GM12878 (cell line): ENCODE results near the gene NOVA2. TPM values are rescaled to one million over a fixed set of nuclear protein-coding genes. Genes with fewer than 3 reads are reported as not detected.
A peak's percentile ranks its signal among the peaks of the same experiment; 100 is the strongest.

ENCODE experiments used
- ATAC-seq: fragments of 200-7000 bp; cut with Tn5 transposase; 3 replicates; pipeline ENCODE4 v1.9.1; 2020; ENCODE audit warnings: mild to moderate bottlenecking, moderate library complexity
- BruUV-seq: library from RNA; stranded (reverse); fragments of 400-500 nt; replicated peaks from 2 replicates; lab custom pipeline; 2021; lab: Mats Ljungman, UMichigan
- CTCF ChIA-PET: fragments of 300-600 bp; sonication (Branson Sonifier 250); formaldehyde crosslinking; extraction: SDS; loops from one replicate; lab custom pipeline; 2021; ENCODE audit warnings: inconsistent platforms; lab: Yijun Ruan, JAX
- POLR2A ChIA-PET: fragments of 350-600 bp; formaldehyde crosslinking; extraction: SDS; loops from one replicate; lab custom pipeline; 2021; ENCODE audit warnings: inconsistent platforms; lab: Charles Lee
- RAD21 ChIA-PET: fragments of 300-600 bp; sonication (Branson Sonifier 250); formaldehyde crosslinking; loops from one replicate; lab custom pipeline; 2023; ENCODE audit warnings: antibody characterized with exemption; ENCODE audit not compliant: unreplicated experiment; lab: Charles Lee
- SMC1A ChIA-PET: fragments of 300-600 bp; sonication (Branson Sonifier 250); formaldehyde crosslinking; loops from one replicate; lab custom pipeline; 2023; ENCODE audit not compliant: unreplicated experiment, uncharacterized antibody; lab: Charles Lee
- DNase-seq: peaks from one replicate; pipeline ENCODE4 v3.0.0-alpha.2; 2011; ENCODE audit warnings: low read depth, low spot score
- FAIRE-seq: peaks from 3 replicates; lab custom pipeline; 2011; peaks lifted over from hg19 to GRCh38; lab: Jason Lieb, UNC
- H2AFZ ChIP-seq: 2 replicates; pipeline ENCODE4 v1.6.0; 2011; ENCODE audit warnings: low read depth, low read length, control low read depth; ENCODE audit not compliant: control insufficient read depth
- H3K27ac ChIP-seq: 2 replicates; pipeline ENCODE4 v1.5.1; 2011; ENCODE audit warnings: control low read depth; ENCODE audit not compliant: control insufficient read depth, insufficient read depth
- H3K27me3 ChIP-seq, 2 experiments: replicated peaks in 1 of 2; 2 replicates each; pipeline versions ENCODE4 v1.6.0 to v1.6.1; 2011; ENCODE audit warnings: low read length in 1 of 2; ENCODE audit not compliant: control insufficient read depth in 2 of 2, insufficient read depth in 2 of 2
- H3K36me3 ChIP-seq, 2 experiments: 2 replicates each; pipeline ENCODE4 v1.5.1; 2011; ENCODE audit warnings: low read length in 1 of 2; ENCODE audit not compliant: control insufficient read depth in 2 of 2, insufficient read depth in 2 of 2
- H3K4me1 ChIP-seq: 2 replicates; pipeline ENCODE4 v1.6.1; 2011; ENCODE audit warnings: mild to moderate bottlenecking, low read length, moderate library complexity, mixed read lengths; ENCODE audit not compliant: control insufficient read depth, insufficient read depth
- H3K4me2 ChIP-seq: 2 replicates; pipeline ENCODE4 v1.6.0; 2011; ENCODE audit warnings: control low read depth; ENCODE audit not compliant: control insufficient read depth, insufficient read depth
- H3K4me3 ChIP-seq: fragments of 200-600 bp; sonication (generic); 2 replicates; pipeline ENCODE4 v1.5.1; 2016
- H3K79me2 ChIP-seq: 2 replicates; pipeline ENCODE4 v1.6.0; 2011; ENCODE audit warnings: low read length; ENCODE audit not compliant: control insufficient read depth, insufficient read depth
- H3K9ac ChIP-seq: 2 replicates; pipeline ENCODE4 v1.8.0; 2011; ENCODE audit warnings: low read length, control low read depth, mixed read lengths; ENCODE audit not compliant: control insufficient read depth, insufficient read depth
- H3K9me3 ChIP-seq: replicated peaks from 3 replicates; pipeline ENCODE4 v1.5.1; 2011; ENCODE audit warnings: mild to moderate bottlenecking, low read length; ENCODE audit not compliant: control insufficient read depth, insufficient read depth
- H4K20me1 ChIP-seq: 2 replicates; pipeline ENCODE4 v1.6.0; 2011; ENCODE audit not compliant: control insufficient read depth, insufficient read depth
- ATF7 ChIP-seq: fragments of 450-650 bp; IDR thresholded peaks from 2 replicates; pipeline ENCODE4 v1.6.1; 2016; ENCODE audit warnings: low read depth, mild to moderate bottlenecking
- BHLHE40 ChIP-seq, 2 experiments: fragments of 450-650 bp in 1 of 2; IDR thresholded peaks; 2 replicates each; pipeline ENCODE4 v1.6.1; 2011 to 2017; ENCODE audit warnings: low read depth in 2 of 2, borderline replicate concordance in 1 of 2, improper control_type of control experiment in 1 of 2, low read length in 1 of 2, mild to moderate bottlenecking in 1 of 2
- BMI1 ChIP-seq: fragments of 450-650 bp; IDR thresholded peaks from 2 replicates; pipeline ENCODE4 v1.6.1; 2016; ENCODE audit warnings: mild to moderate bottlenecking, moderate library complexity, borderline replicate concordance
- BRCA1 ChIP-seq: IDR thresholded peaks from 2 replicates; pipeline ENCODE4 v1.6.1; 2011; ENCODE audit warnings: low read depth, low read length, improper control_type of control experiment
- CEBPB ChIP-seq, 2 experiments: fragments of 150-350 bp in 1 of 2; IDR thresholded peaks; 2 replicates each; pipeline ENCODE4 v1.6.1; 2012 to 2014; ENCODE audit warnings: low read depth in 2 of 2, low read length in 2 of 2, borderline replicate concordance in 1 of 2, inconsistent platforms in 1 of 2
- CREM ChIP-seq: IDR thresholded peaks from 2 replicates; pipeline ENCODE4 v1.6.1; 2014; ENCODE audit warnings: antibody characterized with exemption, low read depth
- E4F1 ChIP-seq: fragments of 450-650 bp; IDR thresholded peaks from 2 replicates; pipeline ENCODE4 v1.6.1; 2018; ENCODE audit warnings: borderline replicate concordance, mild to moderate bottlenecking; ENCODE audit not compliant: partially characterized antibody
- GABPA ChIP-seq: IDR thresholded peaks from 2 replicates; pipeline ENCODE4 v1.6.1; 2014; ENCODE audit warnings: antibody characterized with exemption, low read depth, mild to moderate bottlenecking, inconsistent platforms
- HDAC2 ChIP-seq: fragments of 200-600 bp; sonication (generic); IDR thresholded peaks from 2 replicates; pipeline ENCODE4 v1.6.1; 2017
- KLF5 ChIP-seq: fragments of 450-650 bp; IDR thresholded peaks from 2 replicates; pipeline ENCODE4 v1.6.1; 2014; ENCODE audit warnings: mild to moderate bottlenecking; ENCODE audit not compliant: partially characterized antibody
- LARP7 ChIP-seq: fragments of 450-650 bp; IDR thresholded peaks from 2 replicates; pipeline ENCODE4 v1.6.1; 2017; ENCODE audit warnings: mild to moderate bottlenecking
- MTA2 ChIP-seq: fragments of 450-650 bp; IDR thresholded peaks from 2 replicates; pipeline ENCODE4 v1.6.1; 2016; ENCODE audit warnings: low read depth, mild to moderate bottlenecking, moderate library complexity
- NR2C2 ChIP-seq: IDR thresholded peaks from 2 replicates; pipeline ENCODE4 v1.6.1; 2011; ENCODE audit warnings: borderline replicate concordance, low read depth; ENCODE audit not compliant: control insufficient read depth, insufficient read length
- PAX8 ChIP-seq: fragments of 450-650 bp; IDR thresholded peaks from 2 replicates; pipeline ENCODE4 v1.6.1; 2017; ENCODE audit warnings: mild to moderate bottlenecking, moderate library complexity
- RAD21 ChIP-seq: IDR thresholded peaks from 2 replicates; pipeline ENCODE4 v1.6.1; 2011; ENCODE audit warnings: mild to moderate bottlenecking, low read depth, low read length, moderate library complexity; ENCODE audit not compliant: insufficient read depth
- RFX5 ChIP-seq: IDR thresholded peaks from 2 replicates; pipeline ENCODE4 v1.6.1; 2011; ENCODE audit warnings: low read depth, low read length, improper control_type of control experiment
- SIN3A ChIP-seq: IDR thresholded peaks from 2 replicates; pipeline ENCODE4 v1.6.1; 2012; ENCODE audit warnings: low read depth, low read length, improper control_type of control experiment
- STAT1 ChIP-seq: fragments of 450-650 bp; conservative IDR thresholded peaks from 2 replicates; pipeline ENCODE4 v1.6.1; 2014; ENCODE audit warnings: antibody characterized with exemption, mild to moderate bottlenecking
- TCF7 ChIP-seq: IDR thresholded peaks from 2 replicates; pipeline ENCODE4 v1.6.1; 2014; ENCODE audit warnings: antibody characterized with exemption, borderline replicate concordance
- WRNIP1 ChIP-seq: IDR thresholded peaks from 2 replicates; pipeline ENCODE4 v1.6.1; 2011; ENCODE audit warnings: low read depth, low read length, improper control_type of control experiment, borderline replicate concordance
- ZNF24 ChIP-seq: fragments of 450-650 bp; IDR thresholded peaks from 2 replicates; pipeline ENCODE4 v1.6.1; 2017; ENCODE audit warnings: antibody characterized with exemption, mild to moderate bottlenecking
- WGBS: methylation state at CpG from one replicate; pipeline ENCODE4 v1.1.6; 2016; ENCODE audit warnings: low lambda C conversion rate; ENCODE audit not compliant: insufficient replicate concordance, insufficient coverage; ENCODE audit errors: missing lambda C conversion rate; 5-methylcytosine and 5-hydroxymethylcytosine counted together
- in situ Hi-C: fragments of 300-500 bp; cut with MboI; formaldehyde crosslinking; loops from 9 replicates; pipeline ENCODE4 v1.14.3; 2018; ENCODE audit warnings: mixed read lengths
- intact Hi-C: fragments of 100-400 bp; cut with micrococcal nuclease; formaldehyde crosslinking; loops from one replicate; pipeline ENCODE4 v1.14.2; 2022; ENCODE audit not compliant: unreplicated experiment
- polyA plus RNA-seq, 11 experiments: library from polyadenylated mRNA; depleted of rRNA in 4 of 11; unstranded in 6 of 11; stranded (reverse) in 5 of 11; fragments of >200 nt; fragmentation: Nextera tagmentation in 4 of 11; fragmentation: Illumina TruSeq in 1 of 11; extraction: Ambion mirVana in 4 of 11; extraction: Trizol in 1 of 11; gene quantifications; 1 replicate in 1 of 11; 2 replicates in 10 of 11; pipeline versions ENCODE4 v1.2.1 to v1.2.3, GENCODE V29; 2011 to 2016; ENCODE audit warnings: inconsistent platforms in 2 of 11, missing spikeins in 2 of 11, low read depth in 1 of 11
- total RNA-seq, 4 experiments: library from RNA; depleted of rRNA in 3 of 4; stranded (reverse); fragments of >200 nt in 3 of 4; fragmentation: Illumina TruSeq in 1 of 4; extraction: Trizol in 1 of 4; gene quantifications; 2 replicates each; pipeline versions ENCODE4 v1.2.1 to v1.2.3, GENCODE V29; 2013 to 2021

NOVA2 gene
- total and polyA plus RNA-seq, 10 of the 15 experiments (the other 5 are each of a cell fraction or from before 2014, with no cell fraction given), result under 0.01 to 0.44 (median 0.03) TPM; not detected in 4

- peaks cover 10% of the 10 kb centered on the region for H3K79me2 ChIP-seq
- ChIA-PET POLR2A (interaction anchor here (0.5 to 9.0 kb wide), 17 partner anchors 9 to 747 kb away, joined by 3 to 178 read pairs (median 4); partner anchors contain the start of genes CALM3, CCDC61, DMWD and FOXA3), SMC1A (interaction anchor here (1.0 to 2.0 kb wide), 5 partner anchors 12 to 109 kb away, joined by 3 to 13 read pairs (median 4); partner anchors contain the start of genes CCDC61, FOXA3, MYPOP and SYMPK), CTCF (interaction anchor here (0.9 to 9.1 kb wide), 5 partner anchors 17 to 131 kb away, joined by 3 to 194 read pairs (median 4); partner anchors contain the start of genes FOXA3, MYPOP and SYMPK), RAD21 (interaction anchor here (0.6 to 7.6 kb wide), 9 partner anchors 15 to 132 kb away, joined by 3 to 159 read pairs (median 6); partner anchors contain the start of genes CCDC61, DMWD, FOXA3 and MYPOP)
- FAIRE-seq, result peak; percentile 7
- intact Hi-C loops, result loop anchor here (1.0 kb wide), 1 partner anchor 22 kb away; the partner anchor contains the start of gene SYMPK
- in situ Hi-C loops, result no loop called here
- peaks cover 26% of the 10 kb centered on the region for H3K4me1 ChIP-seq
- peaks cover 0 to 1% of the 10 kb centered on the region in 2 experiments; a peak in 1 of 4 replicates for H3K36me3 ChIP-seq
- H3K27me3 ChIP-seq, result no peaks in the 10 kb centered on the region
- peak within 1 kb of the TSS; percentile 89 for H3K9ac ChIP-seq
- TSS peak; percentile 68 for BruUV-seq
- peak within 1 kb of the TSS; percentile 95 for H3K27ac ChIP-seq
- peak within 1 kb of the TSS; percentile 68 for H3K4me3 ChIP-seq
- under 1% methylated on average over 85 of the region's 107 CpGs for WGBS
- no peak for DNase-seq
- peak within 1 kb of the TSS; percentile 98 for H3K4me2 ChIP-seq
- ATAC-seq, result peak; percentile 71
- no peaks in the 10 kb centered on the region for H4K20me1 ChIP-seq
- peak within 1 kb of the TSS; percentile 97 for H2AFZ ChIP-seq
- H3K9me3 ChIP-seq, result no peaks in the 10 kb centered on the region
- no peak for TF ChIP-seq E4F1
- no peak for TF ChIP-seq MTA2
- TF ChIP-seq ZNF24, result 0 out of 2 replicates have a peak, but pooled peaks have one; percentile 47
- TF ChIP-seq LARP7, result peak; percentile 66; the same call in 1 of the 2 replicates
- no peak for TF ChIP-seq BMI1
- no peak for TF ChIP-seq BRCA1
- no peak for TF ChIP-seq HDAC2
- TF ChIP-seq BHLHE40 (IDR thresholded peaks at IDR 0.05; ENCODE audit: borderline replicate concordance in 1 of 2, low read depth in 2 of 2, low read length in 1 of 2), result peak; percentile 38 to 40; a peak in 2 of 4 replicates
- no peak for TF ChIP-seq RFX5
- TF ChIP-seq PAX8, result no peak
- TF ChIP-seq NR2C2, result no peak
- peak; percentile 84 for TF ChIP-seq CREM
- TF ChIP-seq WRNIP1, result no peak
- no peak for TF ChIP-seq ATF7
- TF ChIP-seq SIN3A, result no peak; the same call in 1 of the 2 replicates
- no peak for TF ChIP-seq RAD21
- 0 out of 4 replicates have a peak, but pooled peaks of 1 of the 2 experiments have one; percentile 42 for TF ChIP-seq CEBPB (IDR thresholded peaks at IDR 0.05; ENCODE audit: borderline replicate concordance in 1 of 2, low read depth in 2 of 2, low read length in 2 of 2)
- no peak for TF ChIP-seq KLF5
- no peak; the same call in 1 of the 2 replicates for TF ChIP-seq STAT1
- TF ChIP-seq GABPA, result no peak; the same call in 1 of the 2 replicates
- no peak for TF ChIP-seq TCF7
These were observed 87.9 kb downstream of the NOVA2 start, which contains the start of gene IRF2BP1 for GRCh38 chr19:45885556-45886426. TSS of gene IRF2BP1 (minus strand) at chr19:45886141. CDS start at chr19:45885774, 367 bp downstream.
